Mammary epithelial cell (primary cell): ENCODE measurements around the gene CTAGE1.

Source experiments
- CTCF ChIP-seq, 2 donors: IDR thresholded peaks in 1 of 2; conservative IDR thresholded peaks in 1 of 2; 2 replicates each; pipeline ENCODE4 v1.5.1; 2011 to 2012; ENCODE audit warnings: inconsistent platforms in 2 of 2, low read length in 2 of 2, mild to moderate bottlenecking in 2 of 2, control low read depth in 1 of 2, low read depth in 1 of 2; ENCODE audit not compliant: insufficient read depth in 1 of 2; ENCODE audit errors: extremely low read depth in 1 of 2
- EZH2 ChIP-seq: IDR thresholded peaks from 2 replicates; pipeline ENCODE4 v1.6.1; 2012; ENCODE audit warnings: low read length, inconsistent platforms, borderline replicate concordance

GRCh38 chr18:22385718-22386117 is 32.0 kb downstream of the CTAGE1 start:
- TF ChIP-seq CTCF (conservative IDR thresholded peaks at IDR 0.05 in 1 of 2, IDR thresholded peaks at IDR 0.05 in 1 of 2; ENCODE audit: extremely low read depth in 1 of 2, insufficient read depth in 1 of 2, low read depth in 1 of 2, low read length in 2 of 2): no peak
- no peak for TF ChIP-seq EZH2
